Thyroid gland (tissue), 4 donors: ENCODE data around the gene MIF4GD.

Source experiments
- CTCF ChIP-seq, 6 experiments: fragments of 200-600 bp in 3 of 6; fragments of 450-650 bp in 3 of 6; sonication (generic) in 3 of 6; IDR thresholded peaks; one replicate each; pipeline ENCODE4 v1.5.1; 2016 to 2019; ENCODE audit warnings: antibody characterized with exemption in 6 of 6, mild to moderate bottlenecking in 2 of 6, inconsistent platforms in 1 of 6, moderate library complexity in 1 of 6
- POLR2A ChIP-seq, 2 donors: fragments of 450-650 bp; IDR thresholded peaks; one replicate each; pipeline ENCODE4 v1.6.1; 2017; ENCODE audit warnings: antibody characterized with exemption in 2 of 2, mild to moderate bottlenecking in 2 of 2, moderate library complexity in 1 of 2

GRCh38 chr17:75260641-75261335 lies 10.2 kb downstream of the MIF4GD start:
- no peak for TF ChIP-seq POLR2A (IDR thresholded peaks at IDR 0.05)
- TF ChIP-seq CTCF (IDR thresholded peaks at IDR 0.05), result no peak
